Measurements from ENCODE around the gene ITGA2. TPM values are rescaled to one million over a fixed set of nuclear protein-coding genes. Genes with fewer than 3 reads are reported as not detected.

The ITGA2 gene
- polyA plus RNA-seq, 1 donor from 2014 or later = 0.20 TPM

- Histone ChIP-seq H3K36me3 (ENCODE audit: insufficient read depth, low read length) (no peaks in the 10 kb centered on the region), H3K9me2 (ENCODE audit: insufficient read depth, low read length) (no peaks in the 10 kb centered on the region), H3F3A (ENCODE audit: insufficient read depth, low read length, poor library complexity, severe bottlenecking) (no peaks in the 10 kb centered on the region), H3K27me3 (ENCODE audit: insufficient read depth, low read depth, low read length) (no peaks in the 10 kb centered on the region), H3K79me2 (replicated peaks; ENCODE audit: insufficient read depth, low read length) (no peaks in the 10 kb centered on the region), H3K4me3 (ENCODE audit: low read length) (no peak overlapping the region), H3K9me3 (ENCODE audit: low read length) (no peaks in the 10 kb centered on the region), H3K4me2 (ENCODE audit: low read length) (no peak overlapping the region), H3K9ac (ENCODE audit: low read length) (no peak overlapping the region), H3K27ac (ENCODE audit: low read length) (no peak overlapping the region), H4K20me1 (ENCODE audit: insufficient read depth) (no peaks in the 10 kb centered on the region), H2AFZ (ENCODE audit: low read depth, low read length) (no peak overlapping the region)
- no peak for TF ChIP-seq SMC3 (conservative IDR thresholded peaks at IDR 0.05; ENCODE audit: poor library complexity)
- TF ChIP-seq POLR2AphosphoS5 (IDR thresholded peaks at IDR 0.05) = no peak
- no peak for TF ChIP-seq EZH2 (IDR thresholded peaks at IDR 0.05; ENCODE audit: borderline replicate concordance, insufficient read depth, low read length, poor library complexity, severe bottlenecking)
- no peak for TF ChIP-seq EP300 (conservative IDR thresholded peaks at IDR 0.05; ENCODE audit: poor library complexity, severe bottlenecking)
- TF ChIP-seq MXI1 (conservative IDR thresholded peaks at IDR 0.05; ENCODE audit: poor library complexity, severe bottlenecking) = no peak
- no peak for TF ChIP-seq TAF1 (IDR thresholded peaks at IDR 0.05; ENCODE audit: low read depth)
- TF ChIP-seq REST (IDR thresholded peaks at IDR 0.05; ENCODE audit: borderline replicate concordance) = no peak
- no peak for TF ChIP-seq CTCF (IDR thresholded peaks at IDR 0.05; ENCODE audit: poor library complexity, severe bottlenecking)
- TF ChIP-seq RAD21 (conservative IDR thresholded peaks at IDR 0.05) = no peak
Observed at GRCh38 chr5:53087621-53088121, 98.5 kb downstream of the ITGA2 start.

- Histone ChIP-seq H3K27ac (ENCODE audit: low read length) (no peak overlapping the region), H3K4me2 (ENCODE audit: low read length) (no peak overlapping the region), H3K27me3 (ENCODE audit: insufficient read depth, low read depth, low read length) (no peaks in the 10 kb centered on the region), H3F3A (ENCODE audit: insufficient read depth, low read length, poor library complexity, severe bottlenecking) (no peaks in the 10 kb centered on the region), H3K9ac (ENCODE audit: low read length) (no peak overlapping the region), H3K36me3 (ENCODE audit: insufficient read depth, low read length) (no peaks in the 10 kb centered on the region), H4K20me1 (ENCODE audit: insufficient read depth) (no peaks in the 10 kb centered on the region), H3K4me3 (ENCODE audit: low read length) (no peak overlapping the region), H3K9me2 (ENCODE audit: insufficient read depth, low read length) (no peaks in the 10 kb centered on the region), H2AFZ (ENCODE audit: low read depth, low read length) (no peak overlapping the region), H3K79me2 (replicated peaks; ENCODE audit: insufficient read depth, low read length) (no peaks in the 10 kb centered on the region), H3K9me3 (ENCODE audit: low read length) (no peaks in the 10 kb centered on the region)
- no peak for TF ChIP-seq EP300 (conservative IDR thresholded peaks at IDR 0.05; ENCODE audit: poor library complexity, severe bottlenecking)
- TF ChIP-seq REST (IDR thresholded peaks at IDR 0.05; ENCODE audit: borderline replicate concordance) = no peak
- no peak for TF ChIP-seq TAF1 (IDR thresholded peaks at IDR 0.05; ENCODE audit: low read depth)
- TF ChIP-seq EZH2 (IDR thresholded peaks at IDR 0.05; ENCODE audit: borderline replicate concordance, insufficient read depth, low read length, poor library complexity, severe bottlenecking) = no peak
- TF ChIP-seq POLR2AphosphoS5 (IDR thresholded peaks at IDR 0.05) = no peak
- no peak for TF ChIP-seq CTCF (IDR thresholded peaks at IDR 0.05; ENCODE audit: poor library complexity, severe bottlenecking)
- TF ChIP-seq RAD21 (conservative IDR thresholded peaks at IDR 0.05) = no peak
- no peak for TF ChIP-seq MXI1 (conservative IDR thresholded peaks at IDR 0.05; ENCODE audit: poor library complexity, severe bottlenecking)
- no peak for TF ChIP-seq SMC3 (conservative IDR thresholded peaks at IDR 0.05; ENCODE audit: poor library complexity)
Observed at GRCh38 chr5:53089481-53089991, 100.4 kb downstream of the ITGA2 start.
